SK-N-SH (cell line): ENCODE measurements around the gene MRPL24. TPM values are rescaled to one million over a fixed set of nuclear protein-coding genes. Genes with fewer than 3 reads are reported as not detected.
A peak's percentile ranks its signal among the peaks of the same experiment; 100 is the strongest.

Experiments used
- CTCF ChIA-PET: fragments of 300-600, 350-600 bp; formaldehyde crosslinking; extraction: SDS; loops from one replicate; lab custom pipeline; 2021; lab: Yijun Ruan, JAX
- POLR2A ChIA-PET: fragments of 350-600 bp; sonication (Branson Sonifier 250); formaldehyde crosslinking; extraction: SDS; loops from one replicate; lab custom pipeline; 2020; ENCODE audit warnings: antibody characterized with exemption, inconsistent platforms; lab: Yijun Ruan, JAX
- DNase-seq: peaks from one replicate; pipeline ENCODE4 v3.0.0; 2012
- H2AFZ ChIP-seq: fragments of 200-600 bp; sonication (generic); 2 replicates; pipeline ENCODE4 v1.8.1; 2016; ENCODE audit warnings: antibody characterized with exemption, mild to moderate bottlenecking, low read depth
- H3F3A ChIP-seq: fragments of 200-600 bp; sonication (generic); replicated peaks from 2 replicates; pipeline ENCODE3; 2016; ENCODE audit warnings: antibody characterized with exemption, mild to moderate bottlenecking; ENCODE audit not compliant: insufficient read depth
- H3K27ac ChIP-seq, 2 experiments: fragments of 200-500 bp in 1 of 2; fragments of 200-600 bp in 1 of 2; sonication (Bioruptor generic) in 1 of 2; sonication (generic), shearing (Covaris generic) in 1 of 2; 2 replicates each; pipeline versions ENCODE4 v1.5.1 to v1.6.1; 2014 to 2016; ENCODE audit warnings: low read depth in 2 of 2, inconsistent platforms in 1 of 2, low read length in 1 of 2, mild to moderate bottlenecking in 1 of 2, mixed read lengths in 1 of 2
- H3K27me3 ChIP-seq: fragments of 200-600 bp; sonication (generic), shearing (Covaris generic); 2 replicates; pipeline ENCODE4 v1.6.1; 2016; ENCODE audit warnings: mixed run types; ENCODE audit not compliant: insufficient read depth
- H3K36me3 ChIP-seq, 2 experiments: fragments of 200-500 bp in 1 of 2; fragments of 200-600 bp in 1 of 2; sonication (Bioruptor generic) in 1 of 2; sonication (generic) in 1 of 2; replicated peaks in 1 of 2; 2 replicates each; pipeline versions ENCODE3 to v1.5.1; 2014 to 2016; ENCODE audit warnings: low read length in 1 of 2, mild to moderate bottlenecking in 1 of 2; ENCODE audit not compliant: insufficient read depth in 2 of 2, control insufficient read depth in 1 of 2
- H3K4me1 ChIP-seq, 2 experiments: fragments of 200-500 bp in 1 of 2; fragments of 200-600 bp in 1 of 2; sonication (Bioruptor generic) in 1 of 2; sonication (generic), shearing (Covaris generic) in 1 of 2; 2 replicates each; pipeline versions ENCODE4 v1.5.1 to v1.6.1; 2014 to 2016; ENCODE audit warnings: low read depth in 1 of 2, low read length in 1 of 2, mixed run types in 1 of 2; ENCODE audit not compliant: insufficient read depth in 2 of 2, control insufficient read depth in 1 of 2
- H3K4me2 ChIP-seq: fragments of 200-600 bp; sonication (generic), shearing (Covaris generic); 2 replicates; pipeline ENCODE4 v1.6.1; 2017; ENCODE audit warnings: mixed run types
- H3K4me3 ChIP-seq, 2 experiments: fragments of 200-500 bp in 1 of 2; fragments of 200-600 bp in 1 of 2; sonication (Bioruptor generic) in 1 of 2; sonication (generic), shearing (Covaris generic) in 1 of 2; 2 replicates each; pipeline versions ENCODE4 v1.5.1 to v1.8.1; 2014 to 2016; ENCODE audit warnings: low read depth in 2 of 2, inconsistent platforms in 1 of 2, low read length in 1 of 2, mild to moderate bottlenecking in 1 of 2, mixed read lengths in 1 of 2, moderate library complexity in 1 of 2
- H3K79me2 ChIP-seq: fragments of 200-600 bp; sonication (generic); 2 replicates; pipeline ENCODE4 v1.8.1; 2017; ENCODE audit warnings: mild to moderate bottlenecking; ENCODE audit not compliant: insufficient read depth
- H3K9ac ChIP-seq: fragments of 200-600 bp; sonication (generic); 2 replicates; pipeline ENCODE4 v1.6.1; 2017; ENCODE audit warnings: mixed run types
- H3K9me2 ChIP-seq: fragments of 200-600 bp; sonication (generic); 2 replicates; pipeline ENCODE4 v1.6.1; 2017; ENCODE audit warnings: mixed run types
- H3K9me3 ChIP-seq: fragments of 200-600 bp; sonication (generic); 2 replicates; pipeline ENCODE4 v1.6.1; 2017; ENCODE audit warnings: mixed run types, mild to moderate bottlenecking, moderate library complexity
- H4K20me1 ChIP-seq: fragments of 200-600 bp; sonication (generic); 2 replicates; pipeline ENCODE4 v1.6.1; 2017; ENCODE audit warnings: mild to moderate bottlenecking, mixed run types; ENCODE audit not compliant: insufficient read depth
- CTCF ChIP-seq: fragments of 200-600 bp; sonication (generic); IDR thresholded peaks from 2 replicates; pipeline ENCODE4 v1.6.1; 2017; ENCODE audit warnings: antibody characterized with exemption, mild to moderate bottlenecking, moderate library complexity
- FOXJ3 ChIP-seq: sonication (generic); formaldehyde crosslinking; IDR thresholded peaks from 2 replicates; pipeline ENCODE4 v1.5.1; 2020; ENCODE audit warnings: mild to moderate bottlenecking, missing genetic modification reagents
- MEF2A ChIP-seq: IDR thresholded peaks from 2 replicates; pipeline ENCODE4 v1.4.0; 2012; ENCODE audit warnings: low read depth, borderline replicate concordance
- RAD21 ChIP-seq: IDR thresholded peaks from 2 replicates; pipeline ENCODE4 v1.6.1; 2012; ENCODE audit warnings: mild to moderate bottlenecking, low read length
- SMC3 ChIP-seq: IDR thresholded peaks from 2 replicates; pipeline ENCODE4 v1.6.1; 2012; ENCODE audit warnings: low read depth, low read length, improper control_type of control experiment
- TEAD4 ChIP-seq: IDR thresholded peaks from 2 replicates; pipeline ENCODE4 v1.4.0; 2012; ENCODE audit warnings: mild to moderate bottlenecking, borderline replicate concordance; ENCODE audit not compliant: insufficient read depth
- YY1 ChIP-seq: IDR thresholded peaks from 2 replicates; pipeline ENCODE4 v1.4.0; 2012; ENCODE audit warnings: low read depth, mild to moderate bottlenecking
- ZBTB33 ChIP-seq: IDR thresholded peaks from 2 replicates; pipeline ENCODE4 v1.4.0; 2012; ENCODE audit warnings: low read depth, borderline replicate concordance
- WGBS: methylation state at CpG from one replicate; pipeline ENCODE4 v1.1.6; 2017; ENCODE audit warnings: low lambda C conversion rate; 5-methylcytosine and 5-hydroxymethylcytosine counted together
- polyA plus RNA-seq, 3 experiments: library from polyadenylated mRNA; depleted of rRNA; stranded (reverse); fragments of >200 nt; gene quantifications; 2 replicates each; pipeline ENCODE4 v1.2.3, GENCODE V29; 2012

The MRPL24 gene
- polyA plus RNA-seq, 1 of the 3 experiments (the other 2 are of a cell fraction): 149 TPM

GRCh38 chr1:156705918-156706656 is 34.8 kb downstream of the MRPL24 start:
- H3K27me3 ChIP-seq: no peaks in the 10 kb centered on the region
- WGBS: 56% methylated on average over 33 of the region's 45 CpGs
- no peaks in the 10 kb centered on the region for H3K79me2 ChIP-seq
- peak overlapping the region; percentile 89 for H3K4me2 ChIP-seq
- peak overlapping the region; percentile 54 to 58 for H3K4me3 ChIP-seq
- H3K4me1 ChIP-seq: peaks cover 70 to 90% of the 10 kb centered on the region in 2 experiments
- H3F3A ChIP-seq: peaks cover 33% of the 10 kb centered on the region
- peak; percentile 90 for DNase-seq
- ChIA-PET CTCF (interaction anchor here (0.6 to 45.5 kb wide), 18 partner anchors 10 to 222 kb away, joined by 3 to 2702 read pairs (median 4); partner anchors contain the start of genes CRABP2, ISG20L2, METTL25B and NES), POLR2A (interaction anchor here (0.6 to 5.3 kb wide), 8 partner anchors 8 to 127 kb away, joined by 3 to 57 read pairs (median 5); partner anchors contain the start of genes ISG20L2 and METTL25B)
- no peaks in the 10 kb centered on the region for H3K9me2 ChIP-seq
- peaks cover 0 to under 1% of the 10 kb centered on the region in 2 experiments for H3K36me3 ChIP-seq
- TF ChIP-seq RAD21 (peak; percentile 66), SMC3 (peak; percentile 58), CTCF (peak; percentile 96), ZBTB33 (no peak), YY1 (no peak), MEF2A (no peak), FOXJ3 (no peak)
- H2AFZ ChIP-seq: no peak overlapping the region
- no peaks in the 10 kb centered on the region for H4K20me1 ChIP-seq
- no peaks in the 10 kb centered on the region for H3K9me3 ChIP-seq
- peak overlapping the region in 1 of 2 experiments; percentile 98; a peak in 2 of 4 replicates for H3K27ac ChIP-seq
- H3K9ac ChIP-seq: peak overlapping the region; percentile 44; the same call in 1 of the 2 replicates

GRCh38 chr1:156705321-156705917 is 35.5 kb downstream of the MRPL24 start, which contains the start of gene CRABP2:
Gene CRABP2, minus strand, starts transcription at chr1:156705583. Its CDS starts 137 bp downstream, at chr1:156705446.
- ChIA-PET POLR2A (interaction anchor here (0.6 to 5.3 kb wide), 6 partner anchors 7 to 30 kb away, joined by 3 to 57 read pairs (median 6); partner anchors contain the start of genes ISG20L2 and METTL25B), CTCF (interaction anchor here (0.6 to 45.5 kb wide), 14 partner anchors 10 to 223 kb away, joined by 3 to 2702 read pairs (median 4); partner anchors contain the start of genes CRABP2, ISG20L2, METTL25B and NES)
- peaks cover 65 to 91% of the 10 kb centered on the region in 2 experiments for H3K4me1 ChIP-seq
- WGBS: under 1% methylated on average over 26 of the region's 42 CpGs
- peak; percentile 73 for DNase-seq
- H3K9ac ChIP-seq: peak within 1 kb of the TSS; percentile 44; the same call in 1 of the 2 replicates
- H3K36me3 ChIP-seq: peaks cover 0 to 7% of the 10 kb centered on the region in 2 experiments
- H2AFZ ChIP-seq: no peak within 1 kb of the TSS
- peaks cover 33% of the 10 kb centered on the region for H3F3A ChIP-seq
- TF ChIP-seq TEAD4: no peak
- H3K4me3 ChIP-seq: peak within 1 kb of the TSS; percentile 54 to 58
- H3K4me2 ChIP-seq: peak within 1 kb of the TSS; percentile 89
- no peaks in the 10 kb centered on the region for H3K9me2 ChIP-seq
- H3K9me3 ChIP-seq: no peaks in the 10 kb centered on the region
- H3K27ac ChIP-seq: peak within 1 kb of the TSS in 1 of 2 experiments; percentile 98; a peak in 2 of 4 replicates
- H4K20me1 ChIP-seq: no peaks in the 10 kb centered on the region
- no peaks in the 10 kb centered on the region for H3K79me2 ChIP-seq
- H3K27me3 ChIP-seq: no peaks in the 10 kb centered on the region
